Endothelial cell of umbilical vein (primary cell): ENCODE results near the gene SERPINI1. TPM values are rescaled to one million over a fixed set of nuclear protein-coding genes. Genes with fewer than 3 reads are reported as not detected.

ENCODE experiments used
- BruUV-seq: library from RNA; stranded (reverse); fragments of 400-500 nt; replicated peaks from 2 replicates; lab custom pipeline; 2021; lab: Mats Ljungman, UMichigan
- CTCF ChIA-PET: fragments of 300-600, 350-600 bp; sonication (Branson Sonifier 250); formaldehyde crosslinking; loops from one replicate; lab custom pipeline; 2021; ENCODE audit warnings: antibody characterized with exemption, inconsistent platforms; lab: Charles Lee
- POLR2A ChIA-PET: fragments of 300-600, 350-600 bp; sonication (Branson Sonifier 250); formaldehyde crosslinking; loops from one replicate; lab custom pipeline; 2021; ENCODE audit warnings: antibody characterized with exemption, inconsistent platforms; lab: Charles Lee
- DNase-seq: peaks from one replicate; pipeline ENCODE4 v3.0.0-alpha.2; 2011; ENCODE audit warnings: low read depth, low spot score
- FAIRE-seq: peaks from 2 replicates; lab custom pipeline; 2011; peaks lifted over from hg19 to GRCh38; lab: Jason Lieb, UNC
- H2AFZ ChIP-seq: 2 replicates; pipeline ENCODE4 v1.6.0; 2012; ENCODE audit warnings: low read depth, low read length, control low read depth, inconsistent platforms
- H3K27ac ChIP-seq: 2 replicates; pipeline ENCODE4 v1.5.1; 2011; ENCODE audit warnings: low read depth, mild to moderate bottlenecking, control low read depth, low read length, moderate library complexity; ENCODE audit not compliant: insufficient read depth
- H3K27me3 ChIP-seq, 2 experiments: 2 replicates each; pipeline versions ENCODE4 v1.6.0 to v1.6.1; 2011; ENCODE audit warnings: low read length in 2 of 2, mixed read lengths in 1 of 2; ENCODE audit not compliant: control insufficient read depth in 2 of 2, insufficient read depth in 2 of 2
- H3K36me3 ChIP-seq, 2 experiments: 2 replicates in 1 of 2; 3 replicates in 1 of 2; pipeline ENCODE4 v1.5.1; 2011; ENCODE audit warnings: low read length in 2 of 2, mild to moderate bottlenecking in 1 of 2, moderate library complexity in 1 of 2; ENCODE audit not compliant: control insufficient read depth in 2 of 2, insufficient read depth in 2 of 2; ENCODE audit errors: extremely low read depth in 1 of 2
- H3K4me1 ChIP-seq: 3 replicates; pipeline ENCODE4 v1.5.1; 2011; ENCODE audit warnings: mild to moderate bottlenecking, low read length; ENCODE audit not compliant: control insufficient read depth, insufficient read depth; ENCODE audit errors: extremely low read depth
- H3K4me2 ChIP-seq: 2 replicates; pipeline ENCODE4 v1.6.1; 2011; ENCODE audit warnings: low read length, control low read depth, mixed read lengths; ENCODE audit not compliant: insufficient read depth
- H3K4me3 ChIP-seq, 3 experiments: fragments of 200-600 bp in 1 of 3; sonication (generic), shearing (Covaris generic) in 1 of 3; replicated peaks in 1 of 3; 2 replicates each; pipeline ENCODE4 v1.5.1; 2011 to 2016; ENCODE audit warnings: control low read depth in 3 of 3, low read length in 3 of 3, mild to moderate bottlenecking in 2 of 3, inconsistent platforms in 1 of 3, low read depth in 1 of 3, moderate library complexity in 1 of 3; ENCODE audit not compliant: insufficient read depth in 1 of 3
- H3K79me2 ChIP-seq: 2 replicates; pipeline ENCODE4 v1.6.0; 2012; ENCODE audit warnings: low read length, inconsistent platforms; ENCODE audit not compliant: control insufficient read depth, insufficient read depth
- H3K9ac ChIP-seq: replicated peaks from 2 replicates; pipeline ENCODE3; 2011; ENCODE audit warnings: low read length, control low read depth; ENCODE audit not compliant: insufficient read depth; ENCODE audit errors: extremely low read depth
- H3K9me1 ChIP-seq: replicated peaks from 3 replicates; pipeline ENCODE4 v1.6.0; 2011; ENCODE audit warnings: mild to moderate bottlenecking, low read length; ENCODE audit not compliant: control insufficient read depth, insufficient read depth; ENCODE audit errors: extremely low read depth
- H3K9me3 ChIP-seq: replicated peaks from 2 replicates; pipeline ENCODE4 v1.5.1; 2012; ENCODE audit warnings: low read length, inconsistent platforms; ENCODE audit not compliant: control insufficient read depth, insufficient read depth
- H4K20me1 ChIP-seq: replicated peaks from 2 replicates; pipeline ENCODE3; 2011; ENCODE audit warnings: mild to moderate bottlenecking, low read length; ENCODE audit not compliant: control insufficient read depth, insufficient read depth; ENCODE audit errors: extremely low read depth
- EZH2 ChIP-seq: IDR thresholded peaks from 2 replicates; pipeline ENCODE4 v1.6.1; 2012; ENCODE audit warnings: borderline replicate concordance, low read depth, mild to moderate bottlenecking, moderate library complexity, low read length, inconsistent platforms; ENCODE audit not compliant: severe bottlenecking
- FOS ChIP-seq: IDR thresholded peaks from 2 replicates; pipeline ENCODE4 v1.6.1; 2011; ENCODE audit warnings: mild to moderate bottlenecking, low read length, moderate library complexity, borderline replicate concordance; ENCODE audit not compliant: insufficient read depth
- GATA2 ChIP-seq: IDR thresholded peaks from 2 replicates; pipeline ENCODE4 v1.7.0; 2011; ENCODE audit warnings: low read depth, mild to moderate bottlenecking, moderate library complexity, mixed read lengths, low read length; ENCODE audit not compliant: insufficient read length, insufficient read depth
- JUN ChIP-seq: IDR thresholded peaks from 2 replicates; pipeline ENCODE4 v1.6.1; 2011; ENCODE audit warnings: borderline replicate concordance, low read depth; ENCODE audit not compliant: insufficient read length, insufficient read depth
- MAX ChIP-seq: IDR thresholded peaks from 2 replicates; pipeline ENCODE4 v1.6.1; 2011; ENCODE audit not compliant: insufficient read depth, insufficient read length
- MYC ChIP-seq: IDR thresholded peaks from one replicate; pipeline ENCODE4 v1.6.1; 2011; ENCODE audit warnings: mild to moderate bottlenecking, low read depth, low read length
- POLR2A ChIP-seq: IDR thresholded peaks from 2 replicates; pipeline ENCODE4 v1.6.1; 2012; ENCODE audit warnings: low read depth, mild to moderate bottlenecking, control low read depth, low read length
- POLR2AphosphoS5 ChIP-seq: IDR thresholded peaks from 2 replicates; pipeline ENCODE4 v1.6.1; 2012; ENCODE audit warnings: low read depth, mild to moderate bottlenecking, control low read depth, low read length, moderate library complexity; ENCODE audit not compliant: insufficient read depth
- dilution Hi-C: fragments of 300-500 bp; cut with MboI; formaldehyde crosslinking; loops from one replicate; pipeline ENCODE4 v1.15.0; 2019; ENCODE audit warnings: low sequenced_read_pairs; ENCODE audit not compliant: extremely low pct_ligation_motif_present
- intact Hi-C: fragments of 100-400 bp; cut with micrococcal nuclease; formaldehyde crosslinking; loops from one replicate; pipeline ENCODE4 v1.10.0; 2022
- polyA plus RNA-seq, 4 experiments: library from polyadenylated mRNA; depleted of rRNA in 3 of 4; stranded (reverse) in 3 of 4; unstranded in 1 of 4; fragments of >200 nt; gene quantifications; 2 replicates each; pipeline versions ENCODE4 v1.2.1 to v1.2.3, GENCODE V29; 2011 to 2012; ENCODE audit warnings: missing spikeins in 1 of 4
- total RNA-seq: library from RNA; stranded (reverse); gene quantifications from 2 replicates; pipeline ENCODE4 v1.2.3, GENCODE V29; 2021
- TF ChIP-seq, protein P1 (sequence below), 2 donors: IDR thresholded peaks; 1 replicate in 1 of 2; 2 replicates in 1 of 2; pipeline ENCODE4 v1.5.1; 2011; ENCODE audit warnings: low read length in 2 of 2, mild to moderate bottlenecking in 2 of 2, moderate library complexity in 2 of 2, control low read depth in 1 of 2, inconsistent platforms in 1 of 2, low read depth in 1 of 2; ENCODE audit not compliant: insufficient read depth in 1 of 2; ENCODE audit errors: extremely low read depth in 1 of 2

The SERPINI1 gene
- total and polyA plus RNA-seq, 2 donors (not counting 3 experiments of a cell fraction or from before 2014, with no cell fraction given), result 0.22 to 0.28 TPM

GRCh38 chr3:167830007-167830406 is 94.5 kb downstream of the SERPINI1 start:
- Histone ChIP-seq H3K9ac (no peak overlapping the region), H3K4me3 (no peak overlapping the region), H3K27me3 (no peaks in the 10 kb centered on the region), H2AFZ (no peak overlapping the region), H3K79me2 (no peaks in the 10 kb centered on the region), H3K9me3 (no peaks in the 10 kb centered on the region), H3K4me2 (no peak overlapping the region), H3K9me1 (no peaks in the 10 kb centered on the region), H3K4me1 (no peaks in the 10 kb centered on the region), H4K20me1 (no peaks in the 10 kb centered on the region), H3K36me3 (no peaks in the 10 kb centered on the region), H3K27ac (no peak overlapping the region)
- FAIRE-seq, result no peak
- intact Hi-C loops, result no loop called here
- BruUV-seq, result no TSS peak
- DNase-seq, result no peak
- TF ChIP-seq GATA2 (no peak), MYC (no peak), JUN (no peak), MAX (no peak), POLR2A (no peak), EZH2 (no peak), POLR2AphosphoS5 (no peak), FOS (no peak)
- TF ChIP-seq, protein P1, sequence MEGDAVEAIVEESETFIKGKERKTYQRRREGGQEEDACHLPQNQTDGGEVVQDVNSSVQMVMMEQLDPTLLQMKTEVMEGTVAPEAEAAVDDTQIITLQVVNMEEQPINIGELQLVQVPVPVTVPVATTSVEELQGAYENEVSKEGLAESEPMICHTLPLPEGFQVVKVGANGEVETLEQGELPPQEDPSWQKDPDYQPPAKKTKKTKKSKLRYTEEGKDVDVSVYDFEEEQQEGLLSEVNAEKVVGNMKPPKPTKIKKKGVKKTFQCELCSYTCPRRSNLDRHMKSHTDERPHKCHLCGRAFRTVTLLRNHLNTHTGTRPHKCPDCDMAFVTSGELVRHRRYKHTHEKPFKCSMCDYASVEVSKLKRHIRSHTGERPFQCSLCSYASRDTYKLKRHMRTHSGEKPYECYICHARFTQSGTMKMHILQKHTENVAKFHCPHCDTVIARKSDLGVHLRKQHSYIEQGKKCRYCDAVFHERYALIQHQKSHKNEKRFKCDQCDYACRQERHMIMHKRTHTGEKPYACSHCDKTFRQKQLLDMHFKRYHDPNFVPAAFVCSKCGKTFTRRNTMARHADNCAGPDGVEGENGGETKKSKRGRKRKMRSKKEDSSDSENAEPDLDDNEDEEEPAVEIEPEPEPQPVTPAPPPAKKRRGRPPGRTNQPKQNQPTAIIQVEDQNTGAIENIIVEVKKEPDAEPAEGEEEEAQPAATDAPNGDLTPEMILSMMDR (IDR thresholded peaks at IDR 0.05; ENCODE audit: extremely low read depth in 1 of 2, insufficient read depth in 1 of 2, low read depth in 1 of 2, low read length in 2 of 2), result no peak
- CTCF ChIA-PET, result no interaction called here
- dilution Hi-C loops, result no loop called here
- POLR2A ChIA-PET, result no interaction called here
